Natural killer cell (primary cell): ENCODE data around the gene NDUFB1. TPM values are rescaled to one million over a fixed set of nuclear protein-coding genes. Genes with fewer than 3 reads are reported as not detected.

ENCODE experiments used
- ATAC-seq, 3 donors: fragments of 150-1000 bp in 2 of 3; fragments of 200-7000 bp in 1 of 3; cut with Tn5 transposase; 1 replicate in 1 of 3; 2 replicates in 2 of 3; pipeline ENCODE4 v1.10.0; 2021; ENCODE audit warnings: mild to moderate bottlenecking in 2 of 3, moderate library complexity in 2 of 3
- DNase-seq, 2 donors: peaks; one replicate each; pipeline versions ENCODE4 v3.0.0 to v3.0.0-alpha.2; 2013 to 2021; ENCODE audit warnings: mixed read lengths in 1 of 2
- H3K27ac ChIP-seq: one replicate; pipeline ENCODE4 v1.5.1; 2013; ENCODE audit warnings: mild to moderate bottlenecking, low read length
- H3K27me3 ChIP-seq: one replicate; pipeline ENCODE4 v1.6.1; 2013; ENCODE audit warnings: low read length; ENCODE audit not compliant: control insufficient read depth, insufficient read depth
- H3K36me3 ChIP-seq: one replicate; pipeline ENCODE4 v1.6.1; 2013; ENCODE audit warnings: low read length; ENCODE audit not compliant: control insufficient read depth, insufficient read depth
- H3K4me1 ChIP-seq: one replicate; pipeline ENCODE4 v1.6.1; 2013; ENCODE audit warnings: low read length; ENCODE audit not compliant: control insufficient read depth, insufficient read depth
- H3K4me3 ChIP-seq: one replicate; pipeline ENCODE4 v1.5.1; 2013; ENCODE audit warnings: low read length
- H3K9me3 ChIP-seq: one replicate; pipeline ENCODE4 v1.6.1; 2013; ENCODE audit warnings: low read length; ENCODE audit not compliant: control insufficient read depth, insufficient read depth
- H3K27ac Mint-ChIP-seq, 2 donors: one replicate each; pipeline ENCODE4 v1.8.0; 2022; ENCODE audit warnings: mild to moderate bottlenecking in 2 of 2, mixed read lengths in 2 of 2, moderate library complexity in 1 of 2
- H3K27me3 Mint-ChIP-seq, 2 donors: one replicate each; pipeline ENCODE4 v1.8.0; 2022; ENCODE audit warnings: low read depth in 2 of 2, mixed read lengths in 2 of 2
- H3K36me3 Mint-ChIP-seq: one replicate; pipeline ENCODE4 v1.8.0; 2022; ENCODE audit warnings: mixed read lengths
- H3K4me1 Mint-ChIP-seq, 2 donors: one replicate each; pipeline ENCODE4 v1.8.0; 2022; ENCODE audit warnings: mixed read lengths in 2 of 2
- H3K4me3 Mint-ChIP-seq: one replicate; pipeline ENCODE4 v1.8.0; 2022; ENCODE audit warnings: mild to moderate bottlenecking, moderate library complexity, mixed read lengths
- H3K9me3 Mint-ChIP-seq, 2 donors: one replicate each; pipeline ENCODE4 v1.8.0; 2022; ENCODE audit warnings: mixed read lengths in 2 of 2
- WGBS: methylation state at CpG from one replicate; pipeline ENCODE4 v1.1.7; 2013; ENCODE audit warnings: missing lambda C conversion rate; ENCODE audit not compliant: insufficient coverage; 5-methylcytosine and 5-hydroxymethylcytosine counted together
- intact Hi-C: fragments of 100-400 bp; cut with micrococcal nuclease; formaldehyde crosslinking; loops from one replicate; pipeline ENCODE4 v1.14.2; 2022
- total RNA-seq, 4 donors: library from RNA; stranded (reverse); fragments of 120-200 nt in 1 of 4; gene quantifications; one replicate each; pipeline versions ENCODE4 v1.2.3 to v1.2.4, GENCODE V29; 2013 to 2022
- TF ChIP-seq, protein P1 (sequence below): fragments of 200-600 bp; IDR thresholded peaks from one replicate; pipeline ENCODE4 v1.8.0; 2022; ENCODE audit warnings: antibody characterized with exemption

Gene NDUFB1
- total RNA-seq, 3 donors from 2014 or later (not counting 1 experiment from before 2014, with no cell fraction given) = 40.9 to 55.4 (median 45.0) TPM

DNA sequence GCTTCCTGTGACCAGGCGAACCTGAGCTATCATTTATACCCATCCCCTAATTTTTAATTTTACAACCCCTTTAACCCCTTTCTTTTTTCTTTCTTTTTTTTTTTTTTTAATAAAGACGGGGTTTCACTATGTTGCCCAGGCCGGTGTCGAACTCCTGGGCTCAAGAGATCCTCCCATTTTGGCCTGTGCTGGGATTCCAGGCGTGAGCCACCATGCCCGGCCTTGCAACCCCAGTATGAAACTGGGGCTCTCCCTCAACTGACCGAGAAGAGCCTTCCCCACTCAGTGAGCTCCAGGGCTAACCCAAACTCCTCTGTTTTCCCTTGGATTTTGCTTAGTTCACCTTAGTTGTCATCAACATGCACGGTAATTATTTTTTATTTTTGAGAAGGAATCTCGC lies 1.3 kb upstream of the NDUFB1 start:
- H3K27ac Mint-ChIP-seq = peak overlapping the region; percentile 97 to 99
- no peaks in the 10 kb centered on the region for H3K27me3 Mint-ChIP-seq
- Histone ChIP-seq H3K27ac (peak overlapping the region; percentile 94), H3K36me3 (peaks cover 15% of the 10 kb centered on the region), H3K27me3 (no peaks in the 10 kb centered on the region), H3K9me3 (no peaks in the 10 kb centered on the region), H3K4me3 (peak overlapping the region; percentile 94), H3K4me1 (peaks cover 23% of the 10 kb centered on the region)
- peaks cover 40 to 50% of the 10 kb centered on the region in 2 donors for H3K4me1 Mint-ChIP-seq
- H3K9me3 Mint-ChIP-seq = no peaks in the 10 kb centered on the region
- no peak for DNase-seq
- H3K4me3 Mint-ChIP-seq = peak overlapping the region; percentile 100
- WGBS = 60% methylated on average over 9 of the region's 9 CpGs
- peaks cover 9% of the 10 kb centered on the region for H3K36me3 Mint-ChIP-seq
- ATAC-seq = no peak
- TF ChIP-seq, protein P1, sequence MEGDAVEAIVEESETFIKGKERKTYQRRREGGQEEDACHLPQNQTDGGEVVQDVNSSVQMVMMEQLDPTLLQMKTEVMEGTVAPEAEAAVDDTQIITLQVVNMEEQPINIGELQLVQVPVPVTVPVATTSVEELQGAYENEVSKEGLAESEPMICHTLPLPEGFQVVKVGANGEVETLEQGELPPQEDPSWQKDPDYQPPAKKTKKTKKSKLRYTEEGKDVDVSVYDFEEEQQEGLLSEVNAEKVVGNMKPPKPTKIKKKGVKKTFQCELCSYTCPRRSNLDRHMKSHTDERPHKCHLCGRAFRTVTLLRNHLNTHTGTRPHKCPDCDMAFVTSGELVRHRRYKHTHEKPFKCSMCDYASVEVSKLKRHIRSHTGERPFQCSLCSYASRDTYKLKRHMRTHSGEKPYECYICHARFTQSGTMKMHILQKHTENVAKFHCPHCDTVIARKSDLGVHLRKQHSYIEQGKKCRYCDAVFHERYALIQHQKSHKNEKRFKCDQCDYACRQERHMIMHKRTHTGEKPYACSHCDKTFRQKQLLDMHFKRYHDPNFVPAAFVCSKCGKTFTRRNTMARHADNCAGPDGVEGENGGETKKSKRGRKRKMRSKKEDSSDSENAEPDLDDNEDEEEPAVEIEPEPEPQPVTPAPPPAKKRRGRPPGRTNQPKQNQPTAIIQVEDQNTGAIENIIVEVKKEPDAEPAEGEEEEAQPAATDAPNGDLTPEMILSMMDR = no peak
- intact Hi-C loops = no loop called here

DNA sequence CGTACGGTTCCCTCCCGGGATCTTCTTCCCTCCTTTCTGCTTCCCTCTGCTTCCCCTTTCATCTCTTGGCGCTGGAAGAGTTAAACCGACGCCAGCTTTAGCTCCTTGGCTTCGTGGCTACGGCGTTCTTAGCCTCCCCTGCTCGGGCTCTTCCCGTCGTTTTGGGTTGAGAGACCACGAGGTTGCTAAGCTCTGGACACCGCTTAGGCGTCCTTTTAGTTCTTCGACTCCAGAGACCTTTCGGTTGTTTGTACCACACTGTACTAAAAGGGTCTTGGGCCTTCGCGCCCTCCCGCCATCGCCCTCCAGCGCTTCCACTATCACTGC lies 808 bp upstream of the NDUFB1 start:
- H3K27me3 Mint-ChIP-seq = no peaks in the 10 kb centered on the region
- peak overlapping the region; percentile 94 for H3K4me3 ChIP-seq
- H3K27me3 ChIP-seq = no peaks in the 10 kb centered on the region
- peaks cover 12% of the 10 kb centered on the region for H3K36me3 ChIP-seq
- intact Hi-C loops = no loop called here
- peaks cover 23% of the 10 kb centered on the region for H3K4me1 ChIP-seq
- peak overlapping the region; percentile 94 for H3K27ac ChIP-seq
- no peaks in the 10 kb centered on the region for H3K9me3 ChIP-seq
- H3K4me3 Mint-ChIP-seq = peak overlapping the region; percentile 100
- H3K9me3 Mint-ChIP-seq = no peaks in the 10 kb centered on the region
- peak in 1 of 3 donors; percentile 5 for ATAC-seq
- peak overlapping the region; percentile 97 to 99 for H3K27ac Mint-ChIP-seq
- WGBS = under 1% methylated on average over 22 of the region's 22 CpGs
- H3K36me3 Mint-ChIP-seq = peaks cover 5% of the 10 kb centered on the region
- peaks cover 36 to 45% of the 10 kb centered on the region in 2 donors for H3K4me1 Mint-ChIP-seq
- DNase-seq = no peak
- TF ChIP-seq, protein P1 = no peak

DNA sequence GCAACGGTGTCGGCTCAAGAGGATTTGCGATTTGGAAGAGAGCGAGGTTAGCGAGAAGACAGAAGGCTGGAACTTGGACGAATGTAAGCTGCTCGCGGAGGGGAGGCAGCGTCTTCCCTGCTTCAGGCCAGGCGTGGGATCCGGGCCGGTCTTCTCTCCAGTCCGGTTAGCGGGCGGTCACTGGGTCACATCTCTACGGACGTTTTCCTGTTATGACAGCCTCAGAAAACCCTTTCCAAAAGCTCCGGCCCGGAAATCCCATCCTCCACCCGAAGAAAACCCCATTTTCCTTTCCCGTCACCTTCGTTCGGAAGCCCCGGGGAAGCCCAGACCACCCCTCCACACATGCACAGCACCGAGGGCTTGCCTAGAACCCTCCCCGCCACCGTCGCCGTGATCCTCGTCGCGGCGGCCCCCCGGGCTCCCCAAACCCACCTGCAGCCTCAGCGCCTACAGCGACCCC lies 268 bp downstream of the NDUFB1 start:
- Histone ChIP-seq H3K9me3 (no peaks in the 10 kb centered on the region), H3K27ac (peak overlapping the region; percentile 94), H3K4me1 (peaks cover 23% of the 10 kb centered on the region), H3K4me3 (peak overlapping the region; percentile 94), H3K36me3 (peaks cover 6% of the 10 kb centered on the region), H3K27me3 (no peaks in the 10 kb centered on the region)
- peak overlapping the region; percentile 100 for H3K4me3 Mint-ChIP-seq
- no peaks in the 10 kb centered on the region for H3K9me3 Mint-ChIP-seq
- peaks cover 30 to 39% of the 10 kb centered on the region in 2 donors for H3K4me1 Mint-ChIP-seq
- TF ChIP-seq, protein P1 = no peak
- no peaks in the 10 kb centered on the region for H3K27me3 Mint-ChIP-seq
- DNase-seq (no peak), ATAC-seq (peak; percentile 17 to 35 (median 20))
- under 1% methylated on average over 36 of the region's 36 CpGs for WGBS
- peak overlapping the region; percentile 97 to 99 for H3K27ac Mint-ChIP-seq
- intact Hi-C loops = loop anchor here (1.0 to 2.0 kb wide), 2 partner anchors 14 to 81 kb away; partner anchors contain the start of genes ATXN3 and TRIP11
- H3K36me3 Mint-ChIP-seq = no peaks in the 10 kb centered on the region

DNA sequence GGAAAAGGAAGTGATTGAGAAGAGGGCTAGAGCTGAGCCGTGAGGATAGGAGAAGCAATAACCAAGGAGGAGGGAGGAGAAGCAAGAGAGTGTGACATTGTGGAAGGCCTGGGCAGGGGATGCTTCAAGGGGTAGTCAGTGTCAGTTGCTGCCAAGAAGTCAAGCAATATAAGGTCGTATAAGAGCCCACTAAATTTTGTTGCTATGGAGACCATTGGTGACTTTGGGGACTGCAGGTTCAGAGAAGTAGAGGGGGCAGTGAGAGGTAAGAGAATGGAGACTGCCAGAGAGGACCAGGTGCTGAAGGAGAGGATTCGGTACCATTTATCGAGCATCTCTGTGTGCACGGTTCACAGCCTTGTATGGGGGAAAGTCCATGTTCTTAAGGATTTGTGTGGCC lies 12.0 kb downstream of the NDUFB1 start:
- no peaks in the 10 kb centered on the region for H3K9me3 ChIP-seq
- intact Hi-C loops = loop anchor here (10.0 kb wide), 1 partner anchor 455 kb away; no protein-coding TSS in a partner anchor
- H3K27ac ChIP-seq = no peak overlapping the region
- Mint-ChIP-seq H3K4me1 (peaks cover 13 to 16% of the 10 kb centered on the region in 2 donors), H3K27ac (no peak overlapping the region), H3K4me3 (no peak overlapping the region), H3K27me3 (no peaks in the 10 kb centered on the region), H3K36me3 (no peaks in the 10 kb centered on the region), H3K9me3 (no peaks in the 10 kb centered on the region)
- no peaks in the 10 kb centered on the region for H3K36me3 ChIP-seq
- no peak for DNase-seq
- TF ChIP-seq, protein P1 = no peak
- H3K4me1 ChIP-seq = peaks cover 17% of the 10 kb centered on the region
- ATAC-seq = no peak
- WGBS = 90% methylated on average over 5 of the region's 5 CpGs
- H3K27me3 ChIP-seq = no peaks in the 10 kb centered on the region
- H3K4me3 ChIP-seq = no peak overlapping the region
